HG03442 (cell line): ENCODE results near the gene SPINK1.
A peak's percentile ranks its signal among the peaks of the same experiment; 100 is the strongest.
"Not testable (repeated sequence)": the region's sequence is repeated elsewhere in the genome, so short reads cannot be mapped to it uniquely, and the experiment has no call there.

Experiments used
- ATAC-seq: cut with Tn5 transposase; IDR thresholded peaks from one replicate; pipeline ENCODE4 v1.9.1; 2021; ENCODE audit warnings: mild to moderate bottlenecking, moderate library complexity; ENCODE audit not compliant: unreplicated experiment

Gene SPINK1

DNA sequence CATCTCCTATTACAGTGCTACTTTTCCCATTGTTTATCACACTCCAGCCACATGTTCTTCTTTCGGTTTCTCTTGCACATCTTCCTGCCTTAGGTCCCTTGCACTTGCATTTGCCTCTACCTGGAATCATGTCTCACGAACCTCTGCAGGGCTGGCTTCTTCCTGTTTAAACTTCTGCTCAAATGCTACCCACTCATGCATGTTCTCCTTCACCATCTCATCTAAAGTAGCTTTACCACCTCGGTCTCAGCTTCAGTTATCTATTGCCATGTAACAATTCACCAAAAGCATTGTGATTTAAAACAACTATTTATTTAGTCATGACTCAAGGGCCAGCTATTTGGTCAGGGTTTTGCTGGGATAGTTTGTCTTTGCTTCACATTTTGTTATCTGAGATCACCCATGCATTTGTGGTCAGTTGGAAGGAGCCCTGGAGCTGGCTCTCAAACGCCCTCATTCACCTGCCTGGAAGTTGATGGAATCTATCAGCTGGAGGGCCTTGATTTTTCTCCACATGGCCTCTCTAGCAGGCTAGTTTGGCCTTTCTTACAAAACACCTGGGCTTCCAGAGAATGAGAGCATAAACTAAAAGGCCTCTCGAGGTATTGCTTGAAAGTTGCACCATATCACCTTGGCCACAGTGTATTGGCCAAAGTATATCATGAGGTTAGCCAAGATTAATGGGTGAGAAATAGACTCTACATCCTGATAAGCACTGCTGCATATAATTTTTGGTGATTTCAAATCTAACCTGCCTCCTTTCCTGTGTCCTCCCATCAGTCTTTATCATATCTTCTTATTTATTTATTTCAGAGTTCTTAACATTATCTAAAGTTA lies 21.4 kb downstream of the SPINK1 start:
- no peak for ATAC-seq

DNA sequence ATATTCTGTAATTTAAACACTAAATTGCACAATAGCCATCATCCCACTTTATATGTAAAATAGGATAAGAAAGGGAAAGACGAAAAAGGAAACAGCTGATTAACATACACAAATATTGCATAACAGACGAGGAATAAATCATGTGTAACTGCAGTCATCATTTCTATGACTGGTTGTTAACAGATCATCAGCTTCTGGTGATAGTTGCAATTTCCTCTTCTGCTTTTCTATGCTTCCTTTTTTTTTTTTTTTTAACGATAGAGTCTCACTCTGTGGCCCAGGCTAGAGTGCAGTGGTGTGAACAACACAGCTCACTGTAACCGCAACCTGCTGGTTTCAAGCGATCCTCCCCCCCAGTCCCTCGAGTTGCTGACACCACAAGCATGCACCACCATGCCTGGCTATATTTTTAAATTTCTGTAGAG lies 26.4 kb downstream of the SPINK1 start:
- ATAC-seq, result peak; percentile 71

DNA sequence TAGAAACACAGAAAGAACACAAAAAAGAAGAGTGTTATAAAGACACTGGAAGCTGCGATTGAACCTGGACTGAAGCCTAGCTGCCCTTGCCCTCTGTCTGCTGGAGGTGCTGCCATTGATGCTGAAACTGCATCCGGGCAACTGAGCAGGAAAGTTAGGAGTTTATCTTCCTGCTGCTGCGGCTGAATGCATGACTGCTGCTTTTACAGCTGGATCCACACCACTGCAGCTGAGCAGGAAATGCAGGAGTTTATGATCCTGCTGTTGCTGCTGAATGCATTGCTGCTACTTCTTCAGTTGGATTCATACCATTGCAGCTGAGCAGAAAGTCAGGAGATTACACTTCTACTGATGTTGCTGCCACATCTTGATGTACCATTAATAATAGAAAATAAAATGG lies 27.1 kb downstream of the SPINK1 start:
- no peak for ATAC-seq

DNA sequence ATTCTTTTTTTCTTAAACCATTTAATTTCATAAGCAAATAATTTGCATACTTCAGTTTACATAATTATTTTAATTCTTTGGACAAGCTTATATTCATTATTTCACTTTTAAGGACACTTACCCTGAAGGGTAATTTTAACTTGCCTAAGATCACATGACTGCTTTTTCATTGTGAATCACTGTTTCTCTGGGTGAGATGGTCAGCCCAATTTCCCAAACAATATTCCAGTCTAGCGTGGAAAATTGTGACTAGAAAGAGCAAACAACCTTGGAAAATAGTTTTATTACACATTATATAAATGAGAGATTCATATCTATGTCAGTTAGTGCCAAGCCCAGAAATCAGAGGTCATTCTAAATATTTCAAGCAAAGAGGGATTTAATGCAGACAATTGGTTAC lies 27.5 kb downstream of the SPINK1 start:
- ATAC-seq, result no peak

DNA sequence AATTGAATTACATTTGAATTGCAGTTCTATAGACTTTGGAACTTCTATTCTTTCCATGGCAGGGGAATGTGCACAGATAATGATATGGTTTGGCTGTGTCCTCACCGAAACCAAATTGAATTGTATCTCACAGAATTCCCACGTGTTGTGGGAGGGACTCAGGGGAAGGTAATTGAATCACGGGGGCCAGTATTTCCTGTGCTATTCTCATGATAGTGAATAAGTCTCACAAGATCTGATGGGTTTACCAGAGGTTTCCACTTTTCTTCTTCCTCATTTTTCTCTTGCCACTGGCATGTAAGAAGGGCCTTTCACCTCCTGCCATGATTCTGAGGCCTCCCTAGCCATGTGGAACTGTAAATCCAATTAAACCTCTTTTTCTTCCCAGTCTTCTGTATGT lies 28.3 kb downstream of the SPINK1 start:
- not testable (repeated sequence) for ATAC-seq

DNA sequence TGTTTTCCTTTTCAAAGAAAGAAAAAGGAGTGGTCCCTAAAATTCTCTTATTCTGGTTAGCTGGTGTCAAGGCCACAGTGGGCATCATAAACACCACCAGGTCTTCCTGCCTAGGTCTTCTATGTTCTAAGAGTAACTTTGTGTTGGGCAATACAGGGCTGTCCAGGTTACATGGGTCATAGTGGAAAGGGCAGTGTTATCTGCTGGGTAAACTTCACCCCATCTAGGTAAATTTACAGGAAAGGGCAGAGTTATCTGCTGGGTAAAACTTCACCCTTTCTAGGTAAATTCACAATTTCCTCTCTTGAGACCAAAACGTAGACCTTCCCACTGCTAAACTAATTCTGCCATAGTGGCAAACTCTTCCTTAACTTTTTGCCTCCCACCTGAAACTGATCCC lies 30.0 kb downstream of the SPINK1 start:
- ATAC-seq, result no peak

DNA sequence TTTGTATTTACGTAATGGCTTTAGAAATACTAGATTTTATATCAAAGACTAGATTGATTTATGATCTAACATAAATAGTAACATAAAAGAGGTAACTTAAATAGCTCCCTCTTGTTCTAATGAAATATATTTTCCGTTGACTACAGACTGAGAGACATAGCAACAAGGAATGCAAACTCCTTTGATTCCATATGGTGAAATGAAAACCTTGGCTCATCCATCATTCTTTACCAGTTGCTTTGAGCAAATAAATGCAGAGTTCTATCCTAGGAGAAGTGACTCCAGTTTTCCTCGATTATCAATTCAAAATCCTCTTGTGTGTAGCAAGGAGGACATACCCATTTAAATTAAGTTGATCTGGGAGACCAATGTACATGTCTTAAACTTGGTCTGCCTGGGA lies 31.0 kb downstream of the SPINK1 start:
- ATAC-seq, result no peak

DNA sequence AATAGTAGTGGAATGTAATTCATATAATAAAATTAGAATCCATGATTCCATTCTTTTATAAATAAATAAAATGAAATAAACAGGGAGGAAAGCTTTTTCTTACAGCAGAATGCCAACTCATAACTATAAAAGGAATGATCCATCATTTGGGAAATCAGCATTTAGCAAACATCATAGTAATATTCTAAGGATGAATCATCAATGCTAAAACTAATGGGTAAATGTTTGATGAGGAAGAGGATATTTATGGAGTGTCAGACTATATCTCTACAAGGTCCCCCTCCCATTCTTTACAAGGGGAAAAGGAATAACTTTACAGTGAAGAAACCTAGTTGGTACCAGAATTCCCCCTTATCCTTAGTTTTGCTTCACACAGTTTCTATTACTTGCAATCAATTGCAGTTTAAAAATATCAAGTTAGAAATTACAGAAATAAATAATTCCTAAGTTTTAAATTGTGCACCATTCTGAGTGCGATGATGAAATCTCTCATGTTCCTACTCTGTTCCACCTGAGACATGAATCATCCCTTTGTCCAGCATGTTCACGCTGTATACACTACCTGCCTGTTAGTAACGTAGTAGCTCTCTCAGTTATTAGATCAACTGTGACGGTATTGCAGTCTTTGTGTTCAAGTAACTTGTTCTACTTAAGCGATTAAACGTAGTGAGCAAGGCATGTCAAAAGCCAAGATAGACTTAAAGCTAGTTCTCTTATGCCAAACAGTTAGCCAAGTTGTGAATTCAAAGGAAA lies 34.7 kb downstream of the SPINK1 start:
- ATAC-seq, result no peak

DNA sequence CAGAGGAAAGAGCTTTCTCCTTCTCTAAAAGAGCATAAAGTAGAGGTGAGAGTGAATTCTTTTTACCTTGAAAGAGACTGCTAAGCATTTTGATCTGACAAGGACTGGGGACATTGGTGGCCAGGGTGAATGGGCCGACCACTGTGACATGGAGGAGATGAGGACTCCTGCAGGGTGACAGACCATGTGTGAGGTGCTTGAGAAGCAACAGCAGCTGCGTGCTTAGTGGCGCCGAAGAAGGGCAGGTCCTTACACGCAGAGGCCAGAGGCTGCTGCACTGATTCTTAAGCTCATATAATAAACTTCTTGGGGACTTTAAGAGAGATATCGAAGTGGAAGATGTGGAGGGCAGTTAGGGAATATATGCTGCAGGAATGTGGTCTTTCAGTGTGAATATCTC lies 40.3 kb downstream of the SPINK1 start:
- no peak for ATAC-seq

DNA sequence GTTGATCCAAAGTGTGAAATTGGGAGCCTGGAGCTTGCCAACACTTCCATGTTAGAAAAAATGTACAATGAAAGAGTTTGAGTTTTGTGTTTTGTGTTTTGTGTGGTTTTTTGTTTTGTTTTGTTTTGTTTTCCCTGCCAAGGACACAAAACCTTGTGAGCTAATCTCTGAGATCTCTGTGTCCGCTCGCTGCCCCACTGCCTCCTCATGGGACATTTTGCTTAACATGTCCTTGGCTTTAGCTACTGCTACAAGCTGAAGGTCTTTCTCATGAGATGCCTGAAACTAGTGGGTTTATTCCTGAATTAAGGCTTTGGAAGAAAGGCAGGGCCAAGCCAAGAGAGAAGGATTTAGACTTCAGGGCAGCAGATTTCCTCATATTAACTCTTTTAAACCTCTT lies 41.7 kb downstream of the SPINK1 start:
- no peak for ATAC-seq

DNA sequence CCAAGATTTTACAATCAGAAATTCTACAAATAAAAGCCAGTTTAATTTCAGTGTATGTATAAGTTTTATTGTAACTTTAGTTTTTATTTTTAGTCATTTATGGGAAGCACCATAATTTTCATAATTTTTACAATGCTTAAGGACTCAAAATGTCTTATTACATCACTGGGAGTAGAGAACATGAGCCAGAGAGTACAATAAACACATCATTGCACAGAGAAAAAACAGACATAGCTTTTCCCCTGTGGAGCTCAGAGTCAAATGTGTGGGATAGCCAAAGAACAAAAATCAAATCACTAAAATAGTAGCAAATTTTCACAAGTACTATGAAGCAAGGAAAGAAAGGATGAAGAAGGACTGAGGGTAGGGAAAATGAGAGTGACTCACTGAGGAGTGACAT lies 43.4 kb downstream of the SPINK1 start:
- ATAC-seq, result no peak

DNA sequence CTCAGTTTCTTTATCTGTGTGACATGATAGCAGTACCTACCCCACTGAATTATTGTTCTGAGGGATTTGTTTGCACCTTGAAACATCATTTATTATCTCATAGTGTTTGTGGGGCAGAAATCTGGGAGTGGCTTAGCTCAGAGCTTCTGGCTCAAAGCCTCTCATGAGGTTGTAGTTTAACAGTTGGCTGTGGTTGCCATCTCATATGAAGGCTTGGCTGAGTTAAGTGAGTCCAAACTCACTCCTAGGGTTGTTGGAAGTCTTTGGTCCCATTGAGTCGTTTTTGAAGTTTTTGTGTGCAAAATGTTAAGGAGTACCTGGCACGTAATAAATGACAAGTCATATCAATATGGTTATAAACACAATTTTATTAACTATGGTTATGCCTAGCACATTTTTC lies 45.3 kb downstream of the SPINK1 start:
- ATAC-seq, result no peak

DNA sequence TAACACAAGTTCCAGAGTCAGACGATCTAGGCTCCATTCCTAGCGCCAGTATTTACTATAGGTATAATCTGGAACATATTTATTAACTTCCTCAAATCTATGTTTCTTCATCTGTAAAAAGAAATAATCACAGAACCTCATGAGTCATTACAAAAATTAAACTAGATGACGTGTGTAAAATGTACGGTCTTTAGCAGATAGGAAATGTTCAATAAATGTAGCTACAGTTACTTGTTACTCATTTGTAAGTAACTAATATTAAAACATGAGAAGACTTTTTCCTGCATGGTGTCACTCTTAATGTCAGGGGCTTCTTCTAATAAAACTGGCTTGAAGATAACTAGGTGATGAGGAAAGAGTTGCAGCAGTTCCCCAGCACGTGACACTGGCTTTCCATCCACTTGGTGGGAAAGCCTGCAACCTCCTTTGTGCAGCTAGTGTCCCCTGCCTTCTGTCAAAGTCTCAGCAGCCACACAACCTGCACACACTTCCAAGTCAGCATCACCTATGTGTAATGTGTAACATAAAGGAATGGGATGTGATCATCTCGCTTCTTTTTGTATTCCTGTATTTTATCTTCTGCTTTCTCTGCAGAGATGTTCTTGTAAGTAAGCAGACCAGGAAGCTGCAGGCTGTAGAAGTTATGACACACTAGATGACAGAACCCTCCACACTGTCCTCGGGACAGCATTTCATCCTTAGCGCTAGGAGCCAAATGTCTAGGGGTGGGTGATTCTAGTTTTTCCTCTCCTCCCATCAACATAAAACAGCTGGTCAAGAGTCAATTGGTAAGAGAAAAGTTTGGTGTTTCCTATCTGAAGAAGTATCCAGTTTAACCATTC lies 47.1 kb downstream of the SPINK1 start:
- ATAC-seq, result no peak

DNA sequence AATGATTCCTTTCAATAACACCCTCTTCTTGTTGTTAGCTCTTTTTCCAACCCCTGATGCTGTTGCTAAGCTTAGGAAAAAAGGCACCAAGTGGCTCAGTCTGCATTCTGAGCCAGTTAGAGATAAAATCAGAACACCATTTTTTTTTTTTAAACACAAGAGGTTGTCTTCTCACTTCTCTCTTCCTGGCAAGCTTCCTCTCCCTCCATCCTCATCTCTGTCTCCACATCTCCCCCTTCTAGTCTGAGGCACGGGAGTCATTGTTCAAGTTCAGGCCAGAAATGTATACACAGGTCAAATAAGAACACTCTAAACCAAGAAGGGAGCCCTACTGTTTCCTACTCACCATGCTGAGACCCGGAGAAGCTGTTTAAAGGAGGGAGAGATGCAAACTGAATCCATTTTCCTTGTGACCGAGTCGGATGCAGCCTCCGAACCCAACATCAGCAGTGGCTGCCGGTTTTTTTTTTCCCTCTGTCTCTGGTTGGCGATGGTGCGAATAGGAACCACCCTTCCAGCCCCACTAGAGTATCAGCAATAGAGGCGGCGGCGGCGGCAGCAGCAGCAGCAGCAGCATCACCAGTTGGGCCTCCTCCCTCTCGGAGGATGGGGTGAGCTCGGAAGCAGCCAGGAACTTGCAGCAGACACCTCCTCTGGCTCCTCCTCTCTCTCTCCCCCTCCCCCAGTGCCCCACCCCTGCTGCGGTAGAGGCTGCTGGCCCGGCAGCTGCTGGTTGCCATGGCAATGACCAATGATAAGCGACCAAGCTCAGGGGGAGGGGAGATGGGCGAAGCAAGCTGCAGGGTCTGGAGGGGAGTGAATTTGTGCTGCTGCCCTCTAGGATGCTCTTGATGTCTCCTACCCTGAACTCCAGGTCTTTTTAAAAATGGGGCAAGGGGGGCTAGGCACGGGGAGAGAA lies 49.1 kb downstream of the SPINK1 start, which contains the start of gene JAKMIP2:
Gene JAKMIP2, minus strand, starts transcription at position 619 of the 919 bp plus-strand sequence. CDS start 110,922 bp downstream, outside the sequence.
- ATAC-seq, result peak; percentile 78

DNA sequence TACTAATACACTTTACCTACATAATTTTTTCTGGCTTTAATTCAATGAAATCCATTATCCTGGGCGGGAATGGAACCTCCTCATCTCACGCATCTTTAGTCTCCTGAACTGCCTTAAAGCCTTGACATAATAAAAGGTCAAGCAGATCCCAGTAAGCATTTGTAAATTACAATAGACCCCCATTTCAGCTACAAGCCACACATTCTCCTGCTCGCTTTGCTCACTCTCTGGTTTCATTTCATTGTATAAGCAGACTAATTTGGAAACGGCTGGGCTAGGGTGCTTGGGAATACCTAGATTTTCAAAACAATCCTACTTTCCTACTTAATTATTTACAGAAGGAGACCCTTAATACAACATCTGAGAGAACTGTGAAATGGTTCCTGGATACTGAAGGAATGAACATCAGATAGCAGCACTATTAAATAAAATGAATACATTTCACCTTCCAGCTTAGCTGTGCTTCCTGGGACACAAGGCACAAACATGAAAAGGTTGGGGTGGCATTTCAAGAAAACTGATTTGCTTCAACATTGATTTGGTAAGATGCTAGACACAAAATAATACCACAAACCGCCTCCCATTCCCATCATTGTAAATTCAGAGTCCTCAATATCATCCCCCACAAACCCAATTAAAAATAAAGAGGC lies 50.4 kb downstream of the SPINK1 start:
- no peak for ATAC-seq

DNA sequence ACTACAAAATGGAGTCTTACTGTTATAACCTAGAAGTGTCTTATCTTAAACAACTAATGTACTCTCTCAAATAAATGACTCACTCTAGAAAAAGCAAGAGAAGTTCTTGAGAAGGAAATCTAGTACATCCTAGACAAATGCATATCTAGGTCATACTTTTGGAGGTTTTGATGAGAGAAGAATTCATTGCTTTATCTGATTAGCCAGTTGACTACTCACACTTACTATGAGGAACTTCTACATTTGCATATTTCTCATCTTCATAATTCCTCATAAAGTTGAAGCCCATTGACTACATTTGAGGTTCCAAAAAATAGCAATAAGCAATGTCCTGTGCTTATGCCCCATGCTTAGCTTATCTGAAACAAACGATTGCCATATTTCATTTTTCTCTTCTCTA lies 51.8 kb downstream of the SPINK1 start:
- ATAC-seq, result no peak

DNA sequence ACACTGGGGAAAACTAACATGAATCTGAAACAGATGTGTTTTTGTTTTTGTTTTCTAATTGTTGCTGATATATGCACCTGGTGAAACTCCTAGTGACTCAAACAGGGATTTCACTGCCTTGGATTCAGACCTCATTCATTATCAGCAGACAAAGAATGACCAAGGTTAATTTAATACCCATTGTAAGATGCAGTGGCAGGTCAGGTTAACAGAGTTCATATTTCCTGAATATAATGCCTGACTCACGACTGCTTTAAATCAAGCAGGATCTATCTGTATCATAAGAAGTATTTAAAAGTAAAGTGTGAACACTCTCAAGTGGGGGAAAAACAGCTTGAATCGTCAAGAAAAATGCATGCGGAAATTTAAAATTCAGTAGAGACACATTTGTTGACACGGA lies 54.5 kb downstream of the SPINK1 start:
- no peak for ATAC-seq
